Measurements from ENCODE around the gene RAB41.
"Not testable (repeated sequence)": the region's sequence is repeated elsewhere in the genome, so short reads cannot be mapped to it uniquely, and the experiment has no call there.

Gene RAB41

DNA sequence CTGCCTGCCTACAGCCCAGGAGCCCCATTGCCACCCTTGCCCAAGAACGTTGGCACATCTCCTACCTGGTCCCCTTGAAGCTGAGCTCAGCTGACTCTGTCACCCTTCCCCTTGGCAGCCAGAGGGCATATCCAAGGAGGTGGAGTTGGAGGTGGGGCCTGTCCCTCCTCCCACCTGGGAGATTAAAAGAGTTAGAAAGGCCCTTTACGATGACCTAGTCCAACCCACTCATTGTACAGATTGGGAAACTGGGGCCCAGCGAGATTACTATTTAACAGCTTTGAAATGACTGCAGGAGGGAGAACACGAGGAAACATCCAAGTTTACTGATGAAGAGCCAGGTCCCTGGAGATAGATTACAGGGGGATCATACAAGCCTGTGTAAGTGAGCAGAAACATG is 21.9 kb upstream of the RAB41 start, which contains the start of gene P2RY4:
TSS of gene P2RY4 (minus strand) at position 101 of the 400 bp plus-strand sequence. CDS start 580 bp downstream, outside the sequence.
- no peak within 1 kb of the TSS for H3K4me3 ChIP-seq (ENCODE audit: control insufficient read depth, low read depth, low read length)
- no peak for DNase-seq (ENCODE audit: low read depth)
- TF ChIP-seq, protein P1, sequence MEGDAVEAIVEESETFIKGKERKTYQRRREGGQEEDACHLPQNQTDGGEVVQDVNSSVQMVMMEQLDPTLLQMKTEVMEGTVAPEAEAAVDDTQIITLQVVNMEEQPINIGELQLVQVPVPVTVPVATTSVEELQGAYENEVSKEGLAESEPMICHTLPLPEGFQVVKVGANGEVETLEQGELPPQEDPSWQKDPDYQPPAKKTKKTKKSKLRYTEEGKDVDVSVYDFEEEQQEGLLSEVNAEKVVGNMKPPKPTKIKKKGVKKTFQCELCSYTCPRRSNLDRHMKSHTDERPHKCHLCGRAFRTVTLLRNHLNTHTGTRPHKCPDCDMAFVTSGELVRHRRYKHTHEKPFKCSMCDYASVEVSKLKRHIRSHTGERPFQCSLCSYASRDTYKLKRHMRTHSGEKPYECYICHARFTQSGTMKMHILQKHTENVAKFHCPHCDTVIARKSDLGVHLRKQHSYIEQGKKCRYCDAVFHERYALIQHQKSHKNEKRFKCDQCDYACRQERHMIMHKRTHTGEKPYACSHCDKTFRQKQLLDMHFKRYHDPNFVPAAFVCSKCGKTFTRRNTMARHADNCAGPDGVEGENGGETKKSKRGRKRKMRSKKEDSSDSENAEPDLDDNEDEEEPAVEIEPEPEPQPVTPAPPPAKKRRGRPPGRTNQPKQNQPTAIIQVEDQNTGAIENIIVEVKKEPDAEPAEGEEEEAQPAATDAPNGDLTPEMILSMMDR (IDR thresholded peaks at IDR 0.05; ENCODE audit: control insufficient read depth, insufficient read depth, low read depth, low read length, missing control alignments), result no peak

DNA sequence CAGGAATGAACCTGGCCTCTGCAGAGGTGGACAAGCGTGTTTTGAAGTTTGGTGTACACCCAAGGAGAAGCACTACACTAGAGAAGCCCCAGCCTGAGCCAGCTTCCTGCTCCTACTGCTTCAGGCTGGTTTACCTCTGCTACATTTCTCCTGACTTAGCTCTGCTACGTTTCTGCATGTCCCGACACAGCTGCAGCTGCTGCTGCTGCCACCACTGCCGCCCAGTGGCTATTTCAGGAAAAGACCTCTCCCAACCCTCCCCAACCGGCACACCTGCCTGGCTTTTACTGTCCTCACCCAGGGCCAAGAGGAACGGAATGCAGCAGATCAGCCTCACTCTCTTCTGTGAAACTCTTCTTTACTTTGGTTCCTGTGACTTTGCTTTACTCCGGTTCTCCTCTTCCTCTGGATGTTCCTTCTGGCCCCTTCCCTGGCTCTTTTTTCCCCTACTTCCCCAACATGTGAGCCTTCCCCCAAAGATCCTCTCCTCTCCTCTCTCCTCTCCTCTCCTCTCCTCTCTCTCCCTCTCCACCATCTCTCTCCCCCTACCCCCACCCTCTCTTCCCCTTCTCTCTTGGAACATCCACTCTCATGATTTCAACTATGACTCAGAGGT is 18.9 kb upstream of the RAB41 start:
- no peak for DNase-seq (ENCODE audit: low read depth)
- TF ChIP-seq, protein P1 (IDR thresholded peaks at IDR 0.05; ENCODE audit: control insufficient read depth, insufficient read depth, low read depth, low read length, missing control alignments), result peak; percentile 56
- H3K4me3 ChIP-seq (ENCODE audit: control insufficient read depth, low read depth, low read length), result no peak overlapping the region

DNA sequence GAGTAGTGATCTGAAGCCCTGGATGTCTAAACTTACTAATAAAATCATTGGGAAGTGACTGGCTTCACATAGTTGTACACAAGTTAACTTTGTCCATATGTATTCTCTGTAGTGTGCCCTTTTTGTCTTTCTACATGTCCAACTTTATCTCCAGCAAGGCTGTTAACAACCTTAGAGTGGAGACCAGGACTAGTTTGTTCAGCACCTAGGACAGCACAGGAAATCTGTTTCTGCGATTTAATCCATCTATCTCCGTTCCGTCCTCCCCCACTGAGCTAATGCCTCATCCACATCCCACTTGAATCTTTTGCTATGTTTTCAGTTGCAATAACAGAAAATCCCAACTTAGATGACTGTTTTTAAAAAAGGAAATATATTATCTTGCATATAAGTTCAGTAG is 17.2 kb upstream of the RAB41 start:
- H3K4me3 ChIP-seq (ENCODE audit: control insufficient read depth, low read depth, low read length), result no peak overlapping the region
- TF ChIP-seq, protein P1 (IDR thresholded peaks at IDR 0.05; ENCODE audit: control insufficient read depth, insufficient read depth, low read depth, low read length, missing control alignments), result no peak
- no peak for DNase-seq (ENCODE audit: low read depth)

DNA sequence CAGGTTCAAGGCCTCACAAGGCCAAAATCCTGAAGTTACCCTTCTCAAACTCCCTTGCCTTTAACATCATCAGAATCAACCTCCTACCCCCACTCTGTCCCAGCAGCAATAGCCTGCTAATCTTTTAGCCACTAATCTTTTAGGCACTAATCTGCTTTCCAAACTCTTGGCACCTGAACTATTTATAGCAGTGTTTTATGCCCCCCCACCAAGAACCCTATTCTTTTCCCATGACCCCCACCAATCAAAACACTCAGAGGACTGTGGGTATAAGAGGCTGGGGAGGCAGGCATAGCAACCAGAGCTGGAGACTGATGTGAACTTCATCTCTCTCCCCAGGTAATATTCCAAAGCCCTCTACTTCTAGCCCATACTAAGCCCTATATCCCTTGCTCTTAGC is 13.9 kb upstream of the RAB41 start, which contains the start of gene ARR3:
TSS of gene ARR3 (plus strand) at position 301 of the 400 bp plus-strand sequence. CDS start 1,052 bp downstream, outside the sequence.
- TF ChIP-seq, protein P1 (IDR thresholded peaks at IDR 0.05; ENCODE audit: control insufficient read depth, insufficient read depth, low read depth, low read length, missing control alignments), result no peak
- DNase-seq (ENCODE audit: low read depth), result no peak
- no peak within 1 kb of the TSS for H3K4me3 ChIP-seq (ENCODE audit: control insufficient read depth, low read depth, low read length)

DNA sequence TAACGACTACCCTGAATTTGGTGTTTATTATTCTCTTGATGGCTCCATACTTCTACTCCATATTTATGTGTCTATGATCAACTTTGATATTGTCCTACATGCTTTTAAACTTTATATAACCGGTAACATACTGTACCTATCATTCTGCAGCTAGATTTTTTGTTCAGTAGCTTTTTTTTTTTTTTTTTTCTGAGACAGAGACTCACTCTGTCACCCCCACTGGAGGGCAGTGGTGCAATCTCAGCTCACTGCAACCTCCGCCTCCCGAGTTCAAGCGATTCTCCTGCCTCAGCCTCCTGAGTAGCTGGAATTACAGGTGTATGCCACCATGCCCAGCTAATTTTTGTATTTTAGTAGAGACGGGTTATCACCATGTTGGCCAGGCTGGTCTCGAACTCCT is 7.9 kb upstream of the RAB41 start:
- H3K4me3 ChIP-seq (ENCODE audit: control insufficient read depth, low read depth, low read length); DNase-seq (ENCODE audit: low read depth): not testable (repeated sequence)

DNA sequence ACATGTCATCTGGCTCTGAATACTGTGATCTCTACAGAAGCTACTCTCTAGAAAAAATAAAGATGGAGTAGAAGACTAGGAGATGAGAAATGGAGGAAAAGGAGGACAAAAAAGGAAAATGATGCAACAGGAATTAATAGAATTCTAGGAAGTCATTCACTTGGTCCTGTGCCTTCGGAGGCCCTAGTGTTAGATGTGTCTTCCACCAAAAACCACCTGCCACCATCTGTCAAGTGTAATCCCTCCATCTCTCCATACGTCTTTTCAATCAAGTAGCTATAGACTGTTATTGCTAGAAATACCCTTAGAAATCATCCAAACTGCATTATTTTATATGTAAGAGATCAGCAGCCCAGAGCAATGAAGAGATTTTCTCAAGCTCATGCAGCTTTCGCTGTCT is 2.9 kb upstream of the RAB41 start:
- TF ChIP-seq, protein P1 (IDR thresholded peaks at IDR 0.05; ENCODE audit: control insufficient read depth, insufficient read depth, low read depth, low read length, missing control alignments), result no peak
- no peak overlapping the region for H3K4me3 ChIP-seq (ENCODE audit: control insufficient read depth, low read depth, low read length)
- DNase-seq (ENCODE audit: low read depth), result no peak

DNA sequence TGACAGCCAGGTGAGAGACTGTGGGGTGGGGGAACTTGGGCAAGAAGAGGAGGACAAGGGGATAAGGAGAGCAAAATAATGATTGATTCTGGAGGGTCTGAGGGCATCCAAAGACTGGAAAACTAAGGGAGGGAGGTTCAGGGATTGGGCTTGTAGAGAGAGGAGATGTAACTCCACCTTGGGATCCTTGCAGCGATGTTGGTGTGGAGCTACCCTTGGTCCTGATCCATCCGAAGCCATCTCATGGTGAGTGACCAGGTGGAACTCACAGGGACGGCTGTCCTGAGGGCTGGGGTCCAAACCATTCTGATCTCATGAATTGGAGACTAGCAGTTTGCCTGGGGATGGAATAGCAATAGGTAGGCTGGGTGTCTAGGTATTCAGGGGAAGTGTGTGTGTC is 1.4 kb upstream of the RAB41 start:
- TF ChIP-seq, protein P1 (IDR thresholded peaks at IDR 0.05; ENCODE audit: control insufficient read depth, insufficient read depth, low read depth, low read length, missing control alignments), result no peak
- no peak for DNase-seq (ENCODE audit: low read depth)
- H3K4me3 ChIP-seq (ENCODE audit: control insufficient read depth, low read depth, low read length), result no peak overlapping the region

Data from AG09309 (cell line).